ENCODE measurements around the gene LIF.

- TF ChIP-seq REST (tag by site-specific recombination; IDR thresholded peaks at IDR 0.05): no peak
- TF ChIP-seq ZNF660 (tag by site-specific recombination; IDR thresholded peaks at IDR 0.05): no peak
- no peak for TF ChIP-seq ZNF747 (tag by site-specific recombination; IDR thresholded peaks at IDR 0.05)
- no peak for TF ChIP-seq ZNF2 (tag by site-specific recombination; IDR thresholded peaks at IDR 0.05)
- no peak for TF ChIP-seq CTCF (tag by site-specific recombination; IDR thresholded peaks at IDR 0.05)
- TF ChIP-seq ZNF558 (tag by site-specific recombination; IDR thresholded peaks at IDR 0.05): no peak
- no peak for TF ChIP-seq IKZF3 (tag by site-specific recombination; IDR thresholded peaks at IDR 0.05)
- no peak for TF ChIP-seq ZSCAN5A (tag by site-specific recombination; IDR thresholded peaks at IDR 0.05)
- TF ChIP-seq ZNF138 (tag by site-specific recombination; IDR thresholded peaks at IDR 0.05; ENCODE audit: borderline replicate concordance): no peak
- no peak for TF ChIP-seq ZNF529 (tag by site-specific recombination; IDR thresholded peaks at IDR 0.05; ENCODE audit: insufficient replicate concordance)
- no peak for TF ChIP-seq ZNF292 (tag by site-specific recombination; IDR thresholded peaks at IDR 0.05; ENCODE audit: borderline replicate concordance, low read depth)
These were observed 55.4 kb downstream of the LIF start for GRCh38 chr22:30191040-30191701.

All from HEK293 (cell line).